HepG2 (cell line): Measurements from ENCODE around the gene SLC29A2. TPM values are rescaled to one million over a fixed set of nuclear protein-coding genes. Genes with fewer than 3 reads are reported as not detected.

Experiments
- CBX5 ChIP-seq: sonication (generic); formaldehyde crosslinking; IDR thresholded peaks from 2 replicates; pipeline ENCODE4 v1.4.0; 2020; ENCODE audit warnings: missing genetic modification reagents, borderline replicate concordance
- CREBL2 ChIP-seq: sonication (generic); formaldehyde crosslinking; IDR thresholded peaks from 2 replicates; pipeline ENCODE4 v1.8.1; 2023; ENCODE audit warnings: missing genetic modification reagents, mild to moderate bottlenecking, borderline replicate concordance
- DNMT1 ChIP-seq: sonication (generic); formaldehyde crosslinking; IDR thresholded peaks from 2 replicates; pipeline ENCODE4 v1.5.1; 2020; ENCODE audit warnings: mild to moderate bottlenecking, missing genetic modification reagents
- DPF2 ChIP-seq: sonication (generic); formaldehyde crosslinking; IDR thresholded peaks from 2 replicates; pipeline ENCODE4 v1.4.0; 2020; ENCODE audit warnings: mild to moderate bottlenecking, low read depth, missing genetic modification reagents, borderline replicate concordance
- HDAC2 ChIP-seq: sonication (generic); formaldehyde crosslinking; IDR thresholded peaks from 2 replicates; pipeline ENCODE4 v1.4.0; 2020; ENCODE audit warnings: missing genetic modification reagents
- HNRNPLL ChIP-seq: fragments of 200-400 bp; formaldehyde crosslinking; IDR thresholded peaks from 2 replicates; pipeline ENCODE4 v1.6.1; 2017; ENCODE audit warnings: mild to moderate bottlenecking, low read depth, low read length; ENCODE audit not compliant: poor library complexity, severe bottlenecking
- JUN ChIP-seq: sonication (generic); formaldehyde crosslinking; IDR thresholded peaks from 2 replicates; pipeline ENCODE4 v1.4.0; 2020; ENCODE audit warnings: mild to moderate bottlenecking, missing genetic modification reagents
- MED13 ChIP-seq: sonication (generic); formaldehyde crosslinking; IDR thresholded peaks from 2 replicates; pipeline ENCODE4 v1.5.0; 2020; ENCODE audit warnings: missing genetic modification reagents
- PHB2 ChIP-seq: fragments of 450-650 bp; IDR thresholded peaks from 2 replicates; pipeline ENCODE4 v1.6.1; 2018; ENCODE audit not compliant: partially characterized antibody
- SOX5 ChIP-seq: IDR thresholded peaks from 2 replicates; pipeline ENCODE4 v1.6.1; 2016; ENCODE audit warnings: borderline replicate concordance
- SP4 ChIP-seq: sonication (generic); formaldehyde crosslinking; IDR thresholded peaks from 2 replicates; pipeline ENCODE4 v1.8.1; 2023; ENCODE audit warnings: mild to moderate bottlenecking, missing genetic modification reagents
- TRIM24 ChIP-seq: sonication (generic); formaldehyde crosslinking; IDR thresholded peaks from 2 replicates; pipeline ENCODE4 v1.8.0; 2022; ENCODE audit warnings: mild to moderate bottlenecking, missing genetic modification reagents
- ZNF10 ChIP-seq: sonication (generic); formaldehyde crosslinking; IDR thresholded peaks from 2 replicates; pipeline ENCODE4 v1.4.0; 2020; ENCODE audit warnings: mild to moderate bottlenecking, low read depth, missing genetic modification reagents, borderline replicate concordance
- ZNF143 ChIP-seq: sonication (generic); formaldehyde crosslinking; IDR thresholded peaks from 2 replicates; pipeline ENCODE4 v1.4.0; 2020; ENCODE audit warnings: missing genetic modification reagents
- ZNF253 ChIP-seq: sonication (generic); formaldehyde crosslinking; IDR thresholded peaks from 2 replicates; pipeline ENCODE4 v1.8.0; 2022; ENCODE audit warnings: mild to moderate bottlenecking, missing genetic modification reagents, borderline replicate concordance
- ZNF564 ChIP-seq: sonication (generic); formaldehyde crosslinking; IDR thresholded peaks from 2 replicates; pipeline ENCODE4 v1.8.1; 2023; ENCODE audit warnings: mild to moderate bottlenecking, missing genetic modification reagents
- ZNF570 ChIP-seq: sonication (generic); formaldehyde crosslinking; IDR thresholded peaks from 2 replicates; pipeline ENCODE4 v1.4.0; 2020; ENCODE audit warnings: mild to moderate bottlenecking, missing genetic modification reagents, borderline replicate concordance
- ZNF619 ChIP-seq: sonication (generic); formaldehyde crosslinking; IDR thresholded peaks from 2 replicates; pipeline ENCODE4 v1.4.0; 2020; ENCODE audit warnings: mild to moderate bottlenecking, missing genetic modification reagents
- ZNF773 ChIP-seq: sonication (generic); formaldehyde crosslinking; IDR thresholded peaks from 2 replicates; pipeline ENCODE4 v1.4.0; 2020; ENCODE audit warnings: missing genetic modification reagents, borderline replicate concordance
- ZNF777 ChIP-seq: sonication (generic); formaldehyde crosslinking; IDR thresholded peaks from 2 replicates; pipeline ENCODE4 v1.4.0; 2020; ENCODE audit warnings: missing genetic modification reagents
- ZSCAN21 ChIP-seq: sonication (generic); formaldehyde crosslinking; IDR thresholded peaks from 2 replicates; pipeline ENCODE4 v1.8.0; 2022; ENCODE audit warnings: mild to moderate bottlenecking, missing genetic modification reagents, moderate library complexity, borderline replicate concordance
- polyA plus RNA-seq, 8 experiments: library from polyadenylated mRNA; depleted of rRNA in 3 of 8; stranded (reverse) in 7 of 8; unstranded in 1 of 8; fragments of >200 nt; fragmentation: Illumina TruSeq in 4 of 8; extraction: Trizol in 4 of 8; gene quantifications; 2 replicates each; pipeline versions ENCODE4 v1.2.1 to v1.2.3, GENCODE V29; 2011 to 2016; ENCODE audit warnings: low read depth in 4 of 8, missing spikeins in 1 of 8, mixed read lengths in 1 of 8; ENCODE audit not compliant: insufficient read depth in 1 of 8
- total RNA-seq, 5 experiments: library from RNA; depleted of rRNA; stranded (reverse); fragments of >200 nt; fragmentation: Illumina TruSeq; extraction: Trizol; gene quantifications; 2 replicates each; pipeline ENCODE4 v1.2.3, GENCODE V29; 2016; ENCODE audit warnings: low read depth in 1 of 5
- TF ChIP-seq, protein P1 (sequence below): sonication (generic); formaldehyde crosslinking; IDR thresholded peaks from 2 replicates; pipeline ENCODE4 v1.5.0; 2020; ENCODE audit warnings: missing genetic modification reagents, mild to moderate bottlenecking, borderline replicate concordance
- TF ChIP-seq, protein P2 (sequence below): sonication (generic); formaldehyde crosslinking; conservative IDR thresholded peaks from 2 replicates; pipeline ENCODE4 v1.8.0; 2022; ENCODE audit warnings: low read depth, missing genetic modification reagents
- TF ChIP-seq, protein P3 (sequence below): sonication (generic); formaldehyde crosslinking; IDR thresholded peaks from 2 replicates; pipeline ENCODE4 v1.4.0; 2020; ENCODE audit warnings: mild to moderate bottlenecking, low read depth, missing genetic modification reagents
- TF ChIP-seq, protein P4 (sequence below): sonication (generic); formaldehyde crosslinking; IDR thresholded peaks from 2 replicates; pipeline ENCODE4 v1.4.0; 2020; ENCODE audit warnings: mild to moderate bottlenecking, missing genetic modification reagents
- TF ChIP-seq, protein P5 (sequence below): sonication (generic); formaldehyde crosslinking; IDR thresholded peaks from 2 replicates; pipeline ENCODE4 v1.5.0; 2020; ENCODE audit warnings: mild to moderate bottlenecking, missing genetic modification reagents

Gene SLC29A2
- total and polyA plus RNA-seq, 2 of the 13 experiments (the other 11 are each of a cell fraction or from before 2014, with no cell fraction given), result 0.63 to 0.66 TPM

- TF ChIP-seq JUN (CRISPR knock-in tag) (no peak), HNRNPLL (no peak), TRIM24 (CRISPR knock-in tag) (no peak), ZNF253 (no peak), CREBL2 (CRISPR knock-in tag) (no peak), HDAC2 (CRISPR knock-in tag) (peak; percentile 85), SP4 (no peak), PHB2 (no peak), ZNF570 (CRISPR knock-in tag) (no peak), ZNF773 (CRISPR knock-in tag) (peak; percentile 96), MED13 (CRISPR knock-in tag) (no peak), ZNF143 (no peak), DPF2 (no peak), ZNF564 (CRISPR knock-in tag) (no peak), DNMT1 (CRISPR knock-in tag) (no peak), SOX5 (CRISPR knock-in tag) (peak; percentile 53; the same call in 1 of the 2 replicates), ZNF777 (CRISPR knock-in tag) (peak; percentile 55; the same call in 1 of the 2 replicates), ZNF619 (no peak), ZSCAN21 (CRISPR knock-in tag) (peak; percentile 87), CBX5 (CRISPR knock-in tag) (no peak), ZNF10 (CRISPR knock-in tag) (no peak)
- TF ChIP-seq, protein P1, sequence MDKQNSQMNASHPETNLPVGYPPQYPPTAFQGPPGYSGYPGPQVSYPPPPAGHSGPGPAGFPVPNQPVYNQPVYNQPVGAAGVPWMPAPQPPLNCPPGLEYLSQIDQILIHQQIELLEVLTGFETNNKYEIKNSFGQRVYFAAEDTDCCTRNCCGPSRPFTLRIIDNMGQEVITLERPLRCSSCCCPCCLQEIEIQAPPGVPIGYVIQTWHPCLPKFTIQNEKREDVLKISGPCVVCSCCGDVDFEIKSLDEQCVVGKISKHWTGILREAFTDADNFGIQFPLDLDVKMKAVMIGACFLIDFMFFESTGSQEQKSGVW (CRISPR knock-in tag), result no peak
- TF ChIP-seq, protein P2, sequence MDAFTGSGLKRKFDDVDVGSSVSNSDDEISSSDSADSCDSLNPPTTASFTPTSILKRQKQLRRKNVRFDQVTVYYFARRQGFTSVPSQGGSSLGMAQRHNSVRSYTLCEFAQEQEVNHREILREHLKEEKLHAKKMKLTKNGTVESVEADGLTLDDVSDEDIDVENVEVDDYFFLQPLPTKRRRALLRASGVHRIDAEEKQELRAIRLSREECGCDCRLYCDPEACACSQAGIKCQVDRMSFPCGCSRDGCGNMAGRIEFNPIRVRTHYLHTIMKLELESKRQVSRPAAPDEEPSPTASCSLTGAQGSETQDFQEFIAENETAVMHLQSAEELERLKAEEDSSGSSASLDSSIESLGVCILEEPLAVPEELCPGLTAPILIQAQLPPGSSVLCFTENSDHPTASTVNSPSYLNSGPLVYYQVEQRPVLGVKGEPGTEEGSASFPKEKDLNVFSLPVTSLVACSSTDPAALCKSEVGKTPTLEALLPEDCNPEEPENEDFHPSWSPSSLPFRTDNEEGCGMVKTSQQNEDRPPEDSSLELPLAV (CRISPR knock-in tag), result no peak
- TF ChIP-seq, protein P3, sequence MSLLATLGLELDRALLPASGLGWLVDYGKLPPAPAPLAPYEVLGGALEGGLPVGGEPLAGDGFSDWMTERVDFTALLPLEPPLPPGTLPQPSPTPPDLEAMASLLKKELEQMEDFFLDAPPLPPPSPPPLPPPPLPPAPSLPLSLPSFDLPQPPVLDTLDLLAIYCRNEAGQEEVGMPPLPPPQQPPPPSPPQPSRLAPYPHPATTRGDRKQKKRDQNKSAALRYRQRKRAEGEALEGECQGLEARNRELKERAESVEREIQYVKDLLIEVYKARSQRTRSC (CRISPR knock-in tag), result no peak
- TF ChIP-seq, protein P4, sequence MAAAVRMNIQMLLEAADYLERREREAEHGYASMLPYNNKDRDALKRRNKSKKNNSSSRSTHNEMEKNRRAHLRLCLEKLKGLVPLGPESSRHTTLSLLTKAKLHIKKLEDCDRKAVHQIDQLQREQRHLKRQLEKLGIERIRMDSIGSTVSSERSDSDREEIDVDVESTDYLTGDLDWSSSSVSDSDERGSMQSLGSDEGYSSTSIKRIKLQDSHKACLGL (CRISPR knock-in tag), result peak; percentile 66; the same call in 1 of the 2 replicates
- TF ChIP-seq, protein P5, sequence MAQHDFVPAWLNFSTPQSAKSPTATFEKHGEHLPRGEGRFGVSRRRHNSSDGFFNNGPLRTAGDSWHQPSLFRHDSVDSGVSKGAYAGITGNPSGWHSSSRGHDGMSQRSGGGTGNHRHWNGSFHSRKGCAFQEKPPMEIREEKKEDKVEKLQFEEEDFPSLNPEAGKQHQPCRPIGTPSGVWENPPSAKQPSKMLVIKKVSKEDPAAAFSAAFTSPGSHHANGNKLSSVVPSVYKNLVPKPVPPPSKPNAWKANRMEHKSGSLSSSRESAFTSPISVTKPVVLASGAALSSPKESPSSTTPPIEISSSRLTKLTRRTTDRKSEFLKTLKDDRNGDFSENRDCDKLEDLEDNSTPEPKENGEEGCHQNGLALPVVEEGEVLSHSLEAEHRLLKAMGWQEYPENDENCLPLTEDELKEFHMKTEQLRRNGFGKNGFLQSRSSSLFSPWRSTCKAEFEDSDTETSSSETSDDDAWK (CRISPR knock-in tag), result no peak
These were observed 46.8 kb upstream of the SLC29A2 start (continued) for GRCh38 chr11:66418168-66418985.
